ENCODE data around the gene IL1B. TPM values are rescaled to one million over a fixed set of nuclear protein-coding genes. Genes with fewer than 3 reads are reported as not detected.

IL1B gene
- total RNA-seq, 1 donor from 2014 or later, result 0.27 TPM

- Histone ChIP-seq H3K27ac (replicated peaks) (no peak overlapping the region), H3K27me3 (ENCODE audit: low read depth) (peaks cover 57% of the 10 kb centered on the region), H3K4me3 (no peak overlapping the region), H3K9me3 (replicated peaks) (no peaks in the 10 kb centered on the region), H3K36me3 (no peaks in the 10 kb centered on the region), H3K4me1 (no peaks in the 10 kb centered on the region)
- no peak for TF ChIP-seq CTCF (IDR thresholded peaks at IDR 0.05; ENCODE audit: borderline replicate concordance)
- intact Hi-C loops (cut with micrococcal nuclease), result no loop called here
- no peak for DNase-seq
Observed at GRCh38 chr2:112841295-112842044, 4.9 kb upstream of the IL1B start.

- Histone ChIP-seq H3K27ac (replicated peaks) (no peak overlapping the region), H3K27me3 (ENCODE audit: low read depth) (peaks cover 56% of the 10 kb centered on the region), H3K36me3 (no peaks in the 10 kb centered on the region), H3K4me3 (no peak overlapping the region), H3K9me3 (replicated peaks) (no peaks in the 10 kb centered on the region), H3K4me1 (no peaks in the 10 kb centered on the region)
- no peak for DNase-seq
- intact Hi-C loops (cut with micrococcal nuclease), result no loop called here
- TF ChIP-seq CTCF (IDR thresholded peaks at IDR 0.05; ENCODE audit: borderline replicate concordance), result no peak
Observed at GRCh38 chr2:112840068-112840445, 3.5 kb upstream of the IL1B start.

GRCh38 chr2:112839407-112840067, 3.0 kb upstream of the IL1B start:
- Histone ChIP-seq H3K27me3 (ENCODE audit: low read depth) (peaks cover 57% of the 10 kb centered on the region), H3K27ac (replicated peaks) (no peak overlapping the region), H3K4me1 (no peaks in the 10 kb centered on the region), H3K36me3 (no peaks in the 10 kb centered on the region), H3K9me3 (replicated peaks) (no peaks in the 10 kb centered on the region), H3K4me3 (no peak overlapping the region)
- intact Hi-C loops (cut with micrococcal nuclease), result no loop called here
- DNase-seq, result no peak
- TF ChIP-seq CTCF (IDR thresholded peaks at IDR 0.05; ENCODE audit: borderline replicate concordance), result no peak

GRCh38 chr2:112836163-112836560, 417 bp downstream of the IL1B start:
- Histone ChIP-seq H3K27ac (replicated peaks) (no peak overlapping the region), H3K27me3 (ENCODE audit: low read depth) (peaks cover 58% of the 10 kb centered on the region), H3K36me3 (no peaks in the 10 kb centered on the region), H3K4me3 (no peak overlapping the region), H3K4me1 (no peaks in the 10 kb centered on the region), H3K9me3 (replicated peaks) (no peaks in the 10 kb centered on the region)
- intact Hi-C loops (cut with micrococcal nuclease), result no loop called here
- DNase-seq, result no peak
- TF ChIP-seq CTCF (IDR thresholded peaks at IDR 0.05; ENCODE audit: borderline replicate concordance), result no peak

- no peak overlapping the region for H3K4me3 ChIP-seq
- intact Hi-C loops (cut with micrococcal nuclease), result no loop called here
- DNase-seq, result no peak
- H3K36me3 ChIP-seq, result no peaks in the 10 kb centered on the region
- peaks cover 53% of the 10 kb centered on the region for H3K27me3 ChIP-seq (ENCODE audit: low read depth)
- H3K4me1 ChIP-seq, result no peaks in the 10 kb centered on the region
- TF ChIP-seq CTCF (IDR thresholded peaks at IDR 0.05; ENCODE audit: borderline replicate concordance), result no peak
- H3K27ac ChIP-seq (replicated peaks), result no peak overlapping the region
- H3K9me3 ChIP-seq (replicated peaks), result no peaks in the 10 kb centered on the region
Observed at GRCh38 chr2:112835536-112836162, 930 bp downstream of the IL1B start.
